NB4 (cell line): ENCODE results near the gene SERPINB8.

Experiments used
- DNase-seq: peaks from one replicate; pipeline ENCODE4 v3.0.0; 2010; ENCODE audit warnings: low read depth
- H3K4me3 ChIP-seq: one replicate; pipeline ENCODE4 v1.5.1; 2011; ENCODE audit warnings: mild to moderate bottlenecking, low read depth, low read length, moderate library complexity
- MYC ChIP-seq: IDR thresholded peaks from 2 replicates; pipeline ENCODE4 v1.6.1; 2011; ENCODE audit warnings: low read depth, low read length
- POLR2A ChIP-seq: IDR thresholded peaks from 2 replicates; pipeline ENCODE4 v1.6.1; 2011; ENCODE audit warnings: mild to moderate bottlenecking; ENCODE audit not compliant: insufficient read length; ENCODE audit errors: extremely low read depth
- TF ChIP-seq, protein P1 (sequence below): IDR thresholded peaks from 2 replicates; pipeline ENCODE4 v1.6.1; 2011; ENCODE audit warnings: low read depth, low read length
- TF ChIP-seq, protein P2 (sequence below): IDR thresholded peaks from one replicate; pipeline ENCODE4 v1.5.1; 2012; ENCODE audit warnings: low read depth, low read length

The SERPINB8 gene

DNA sequence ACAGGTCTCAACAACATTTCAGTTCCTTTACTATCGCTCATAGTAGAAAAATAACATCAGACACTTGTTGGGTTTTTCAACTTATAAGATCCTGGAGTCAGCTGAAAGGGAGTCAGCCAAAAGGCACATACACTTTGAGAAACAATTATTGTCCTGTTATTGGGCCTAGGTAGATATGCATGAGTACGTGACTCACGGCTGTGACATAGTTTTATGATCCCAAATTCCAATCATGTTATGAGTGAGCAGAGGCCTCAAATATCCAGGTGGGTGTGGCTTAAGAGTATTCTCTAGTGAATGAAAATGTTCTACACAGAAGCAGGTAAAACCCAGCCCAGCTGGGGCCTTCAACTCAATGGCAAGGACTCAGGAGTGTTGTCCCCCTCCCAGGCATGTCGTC lies 27.2 kb downstream of the SERPINB8 start:
- TF ChIP-seq, protein P1, sequence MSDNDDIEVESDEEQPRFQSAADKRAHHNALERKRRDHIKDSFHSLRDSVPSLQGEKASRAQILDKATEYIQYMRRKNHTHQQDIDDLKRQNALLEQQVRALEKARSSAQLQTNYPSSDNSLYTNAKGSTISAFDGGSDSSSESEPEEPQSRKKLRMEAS: no peak
- no peak for TF ChIP-seq MYC
- H3K4me3 ChIP-seq: no peak overlapping the region
- no peak for DNase-seq

DNA sequence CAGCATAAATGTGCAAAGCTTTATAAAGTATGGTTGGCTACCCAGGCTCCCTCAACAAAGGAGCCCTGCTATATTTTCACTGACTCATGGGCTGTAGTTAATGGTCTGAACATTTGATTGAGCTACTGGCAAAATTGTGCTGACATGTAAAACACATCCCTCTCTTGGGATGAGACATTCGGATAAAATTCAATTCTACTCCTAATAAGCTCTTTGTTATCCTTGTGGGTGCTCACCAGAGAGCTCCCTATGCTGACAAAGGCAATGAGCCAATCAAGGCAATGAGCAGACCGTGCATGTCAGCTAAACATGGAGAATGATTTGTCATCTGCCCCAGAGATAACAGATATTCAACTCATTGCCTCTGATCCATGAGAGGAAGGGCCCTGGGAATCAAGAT lies 27.7 kb downstream of the SERPINB8 start:
- no peak for DNase-seq
- TF ChIP-seq MYC: no peak
- no peak for TF ChIP-seq POLR2A
- TF ChIP-seq, protein P1: no peak
- TF ChIP-seq, protein P2, sequence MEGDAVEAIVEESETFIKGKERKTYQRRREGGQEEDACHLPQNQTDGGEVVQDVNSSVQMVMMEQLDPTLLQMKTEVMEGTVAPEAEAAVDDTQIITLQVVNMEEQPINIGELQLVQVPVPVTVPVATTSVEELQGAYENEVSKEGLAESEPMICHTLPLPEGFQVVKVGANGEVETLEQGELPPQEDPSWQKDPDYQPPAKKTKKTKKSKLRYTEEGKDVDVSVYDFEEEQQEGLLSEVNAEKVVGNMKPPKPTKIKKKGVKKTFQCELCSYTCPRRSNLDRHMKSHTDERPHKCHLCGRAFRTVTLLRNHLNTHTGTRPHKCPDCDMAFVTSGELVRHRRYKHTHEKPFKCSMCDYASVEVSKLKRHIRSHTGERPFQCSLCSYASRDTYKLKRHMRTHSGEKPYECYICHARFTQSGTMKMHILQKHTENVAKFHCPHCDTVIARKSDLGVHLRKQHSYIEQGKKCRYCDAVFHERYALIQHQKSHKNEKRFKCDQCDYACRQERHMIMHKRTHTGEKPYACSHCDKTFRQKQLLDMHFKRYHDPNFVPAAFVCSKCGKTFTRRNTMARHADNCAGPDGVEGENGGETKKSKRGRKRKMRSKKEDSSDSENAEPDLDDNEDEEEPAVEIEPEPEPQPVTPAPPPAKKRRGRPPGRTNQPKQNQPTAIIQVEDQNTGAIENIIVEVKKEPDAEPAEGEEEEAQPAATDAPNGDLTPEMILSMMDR: no peak
- H3K4me3 ChIP-seq: no peak overlapping the region

DNA sequence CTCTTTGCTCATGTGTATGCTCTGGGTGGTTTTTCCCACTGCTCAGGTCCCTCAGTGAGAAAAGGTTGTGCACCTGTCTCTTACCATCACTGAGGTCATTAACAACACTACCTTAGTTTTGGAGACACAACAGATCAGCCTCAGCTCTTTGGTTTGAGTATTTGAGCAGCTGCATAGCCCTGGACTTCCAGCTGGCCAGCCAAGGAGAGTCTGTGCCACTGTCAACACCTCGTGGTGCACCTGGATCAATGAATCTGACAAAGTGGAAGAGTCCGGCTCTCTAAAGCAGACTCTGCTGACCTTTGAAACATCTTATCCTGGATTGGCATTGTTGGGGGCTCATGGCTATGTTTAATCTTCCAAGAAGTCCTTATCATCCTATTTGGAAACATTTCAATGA lies 30.0 kb downstream of the SERPINB8 start:
- DNase-seq: no peak
- no peak overlapping the region for H3K4me3 ChIP-seq
- TF ChIP-seq, protein P1: no peak
- TF ChIP-seq, protein P2: no peak

DNA sequence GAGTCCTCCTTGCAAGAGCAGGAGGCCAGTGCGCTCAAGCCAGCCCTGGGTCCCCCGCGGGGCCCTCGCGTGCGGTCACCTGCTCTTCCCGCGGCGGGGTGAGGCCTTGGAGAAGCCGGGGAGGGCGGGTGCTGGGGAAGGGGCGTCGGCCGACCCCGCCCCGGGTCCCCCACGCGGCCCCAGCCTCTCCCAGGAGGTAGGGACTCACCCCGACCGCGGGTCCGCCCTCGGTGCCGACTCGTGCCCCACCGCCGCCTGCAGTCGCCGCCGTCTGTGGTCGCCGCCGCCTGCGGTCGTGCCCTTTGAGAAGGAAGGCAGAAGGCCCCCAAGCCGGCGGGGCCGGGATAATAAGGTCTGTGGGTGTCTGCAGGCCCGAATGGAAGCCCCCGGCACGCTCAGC lies 32.7 kb downstream of the SERPINB8 start:
- TF ChIP-seq, protein P1: no peak
- TF ChIP-seq MYC (no peak), POLR2A (no peak)
- TF ChIP-seq, protein P2: no peak
- no peak overlapping the region for H3K4me3 ChIP-seq
- no peak for DNase-seq

DNA sequence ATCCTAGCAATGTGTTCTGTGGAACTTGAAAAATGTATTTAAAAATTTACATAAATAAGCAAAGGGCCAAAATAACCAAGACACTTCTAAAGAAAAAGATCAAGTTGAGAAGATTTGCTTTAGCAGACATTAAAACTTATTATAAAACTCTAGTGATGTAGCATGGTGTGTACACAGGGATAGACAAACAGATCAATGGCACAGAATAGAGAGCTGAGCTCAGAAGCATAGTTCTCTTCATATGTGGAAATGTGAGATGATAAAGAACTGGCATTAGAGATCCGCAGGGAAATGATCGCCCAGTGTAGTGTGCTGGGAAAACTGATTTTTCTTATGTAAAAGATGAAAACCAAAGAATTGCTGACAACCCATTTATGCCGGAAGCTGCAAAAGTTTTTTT lies 39.4 kb downstream of the SERPINB8 start:
- no peak for DNase-seq
- TF ChIP-seq, protein P2: no peak
- TF ChIP-seq, protein P1: no peak
- no peak for TF ChIP-seq MYC
- TF ChIP-seq POLR2A: no peak
- H3K4me3 ChIP-seq: no peak overlapping the region

DNA sequence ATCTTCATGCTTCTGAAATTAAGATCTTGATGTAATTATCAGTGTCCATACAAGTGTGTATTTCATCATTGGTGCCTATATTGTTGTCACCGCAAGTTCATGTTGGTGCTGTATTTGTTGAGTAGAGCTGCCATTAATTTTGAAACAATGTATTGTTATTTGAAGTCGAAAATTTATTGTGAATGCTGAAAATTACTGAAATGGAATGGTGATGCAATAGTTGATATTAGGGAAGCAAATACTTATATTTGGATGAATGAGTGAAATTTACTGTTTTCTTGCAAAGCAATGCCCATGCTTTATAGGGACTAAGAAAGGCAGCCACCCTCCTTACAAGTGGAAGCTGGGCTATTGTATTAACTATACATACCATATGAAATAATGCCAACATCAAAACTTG lies 41.6 kb downstream of the SERPINB8 start:
- TF ChIP-seq, protein P1: no peak
- TF ChIP-seq POLR2A (no peak), MYC (no peak)
- TF ChIP-seq, protein P2: no peak
- H3K4me3 ChIP-seq: no peak overlapping the region
- DNase-seq: no peak
